Cardiac muscle cell (in vitro differentiated cells and primary cell): ENCODE data around the gene ZBTB42. TPM values are rescaled to one million over a fixed set of nuclear protein-coding genes. Genes with fewer than 3 reads are reported as not detected.

ENCODE experiments used
- DNase-seq, 2 donors: peaks; one replicate each; pipeline versions ENCODE4 v3.0.0 to v3.0.0-alpha.2; 2010 to 2017; ENCODE audit warnings: low read depth in 1 of 2, low spot score in 1 of 2
- H3K27ac ChIP-seq: fragments of 200-600 bp; sonication (generic); 2 replicates; pipeline ENCODE4 v1.5.1; 2016
- H3K27me3 ChIP-seq: fragments of 200-600 bp; sonication (generic); 2 replicates; pipeline ENCODE4 v1.6.0; 2016; ENCODE audit warnings: control low read depth
- H3K36me3 ChIP-seq: fragments of 200-600 bp; sonication (generic); 2 replicates; pipeline ENCODE4 v1.5.1; 2016; ENCODE audit warnings: control low read depth
- H3K4me1 ChIP-seq: fragments of 200-600 bp; sonication (generic); 2 replicates; pipeline ENCODE4 v1.8.1; 2017; ENCODE audit warnings: low read depth, mild to moderate bottlenecking, mixed run types
- H3K4me3 ChIP-seq: fragments of 200-600 bp; sonication (generic); 2 replicates; pipeline ENCODE4 v1.5.1; 2016; ENCODE audit warnings: mild to moderate bottlenecking
- H3K9me3 ChIP-seq: fragments of 200-600 bp; sonication (generic); 2 replicates; pipeline ENCODE4 v1.5.1; 2017; ENCODE audit warnings: low read depth, mild to moderate bottlenecking, control low read depth
- CTCF ChIP-seq: IDR thresholded peaks from 2 replicates; pipeline ENCODE4 v1.5.1; 2012; ENCODE audit warnings: low read depth, mild to moderate bottlenecking, low read length
- polyA plus RNA-seq: library from polyadenylated mRNA; unstranded; fragments of >200 nt; fragmentation: Nextera tagmentation; extraction: Ambion mirVana; gene quantifications from 2 replicates; pipeline ENCODE4 v1.2.1, GENCODE V29; 2016
- total RNA-seq: library from RNA; depleted of rRNA; stranded (reverse); fragments of >200 nt; gene quantifications from 2 replicates; pipeline ENCODE4 v1.2.3, GENCODE V29; 2016

The ZBTB42 gene
- total and polyA plus RNA-seq, 2 experiments from 2014 or later: 9.6 to 26.4 TPM

- Histone ChIP-seq H3K27ac (peak within 1 kb of the TSS; percentile 75), H3K36me3 (peaks cover 6% of the 10 kb centered on the region), H3K27me3 (no peaks in the 10 kb centered on the region), H3K9me3 (no peaks in the 10 kb centered on the region), H3K4me1 (peaks cover 33% of the 10 kb centered on the region), H3K4me3 (peak within 1 kb of the TSS; percentile 96)
- TF ChIP-seq CTCF: no peak
- DNase-seq: peak in 1 of 2 donors; percentile 21
These were observed 5.7 kb upstream of the ZBTB42 start, which contains the start of gene AKT1 for GRCh38 chr14:104794993-104795780. Gene AKT1 (minus strand): TSS chr14:104795748. CDS start chr14:104792643, 3,105 bp downstream.

GRCh38 chr14:104795781-104796686 is 4.9 kb upstream of the ZBTB42 start:
- Histone ChIP-seq H3K9me3 (no peaks in the 10 kb centered on the region), H3K27me3 (no peaks in the 10 kb centered on the region), H3K4me3 (peak overlapping the region; percentile 37), H3K36me3 (peaks cover 6% of the 10 kb centered on the region), H3K27ac (peak overlapping the region; percentile 69), H3K4me1 (peaks cover 33% of the 10 kb centered on the region)
- TF ChIP-seq CTCF: no peak
- peak; percentile 61 to 72 for DNase-seq

- no peaks in the 10 kb centered on the region for H3K27me3 ChIP-seq
- H3K4me3 ChIP-seq: no peak overlapping the region
- H3K9me3 ChIP-seq: no peaks in the 10 kb centered on the region
- H3K4me1 ChIP-seq: peaks cover 33% of the 10 kb centered on the region
- TF ChIP-seq CTCF: no peak
- H3K36me3 ChIP-seq: peaks cover 6% of the 10 kb centered on the region
- DNase-seq: no peak
- H3K27ac ChIP-seq: peak overlapping the region; percentile 69
These were observed 4.2 kb upstream of the ZBTB42 start for GRCh38 chr14:104796687-104797081.

- H3K9me3 ChIP-seq: no peaks in the 10 kb centered on the region
- no peak for TF ChIP-seq CTCF
- peak overlapping the region; percentile 69 for H3K27ac ChIP-seq
- peak in 1 of 2 donors; percentile 77 for DNase-seq
- no peaks in the 10 kb centered on the region for H3K36me3 ChIP-seq
- peaks cover 33% of the 10 kb centered on the region for H3K4me1 ChIP-seq
- H3K27me3 ChIP-seq: no peaks in the 10 kb centered on the region
- no peak overlapping the region for H3K4me3 ChIP-seq
These were observed 3.5 kb upstream of the ZBTB42 start for GRCh38 chr14:104797115-104798044.
